Measurements from ENCODE around the gene PLCB4. TPM values are rescaled to one million over a fixed set of nuclear protein-coding genes. Genes with fewer than 3 reads are reported as not detected.

Gene PLCB4
- total RNA-seq, 4 donors from 2014 or later: 20.6 to 45.9 (median 34.2) TPM

- H3K4me3 ChIP-seq: no peak overlapping the region
- DNase-seq: no peak
- peaks cover 0 to 14% (median 1%) of the 10 kb centered on the region in 4 donors for H3K4me1 ChIP-seq
- in situ Hi-C loops (cut with MboI; ENCODE audit: low pct_ligation_motif_present in 1 of 4, low pct_unique_long_range_greater_than_20kb in 1 of 4, low sequenced_read_pairs in 3 of 4) (no loop called here), intact Hi-C loops (cut with DNase I; ENCODE audit: low total_unique reads) (no loop called here)
- H3K9me3 ChIP-seq: no peaks in the 10 kb centered on the region
- H3K27ac ChIP-seq: no peak overlapping the region
- TF ChIP-seq CTCF (IDR thresholded peaks at IDR 0.05) (no peak), POLR2AphosphoS5 (IDR thresholded peaks at IDR 0.05) (no peak), POLR2A (IDR thresholded peaks at IDR 0.05) (no peak), EP300 (IDR thresholded peaks at IDR 0.05; ENCODE audit: low read depth) (no peak)
- no peaks in the 10 kb centered on the region for H3K27me3 ChIP-seq
- H3K36me3 ChIP-seq: no peaks in the 10 kb centered on the region
- 58 to 76% methylated on average over 2 to 4 of the region's 4 CpGs for WGBS, 2 donors (ENCODE audit: low coverage in 1 of 2)
Measured at GRCh38 chr20:9498322-9498721, 429.4 kb downstream of the PLCB4 start.

- intact Hi-C loops (cut with DNase I; ENCODE audit: low total_unique reads): no loop called here
- 87 to 89% methylated on average over 5 of the region's 5 CpGs for WGBS, 2 donors (ENCODE audit: low coverage in 1 of 2)
- in situ Hi-C loops (cut with MboI; ENCODE audit: low pct_ligation_motif_present in 1 of 4, low pct_unique_long_range_greater_than_20kb in 1 of 4, low sequenced_read_pairs in 3 of 4): no loop called here
- H3K9me3 ChIP-seq: no peaks in the 10 kb centered on the region
- H3K4me1 ChIP-seq: peaks cover 0 to 14% (median 1%) of the 10 kb centered on the region in 4 donors
- no peak for TF ChIP-seq CTCF (IDR thresholded peaks at IDR 0.05)
- no peak for TF ChIP-seq POLR2A (IDR thresholded peaks at IDR 0.05)
- TF ChIP-seq POLR2AphosphoS5 (IDR thresholded peaks at IDR 0.05): no peak
- no peak for TF ChIP-seq EP300 (IDR thresholded peaks at IDR 0.05; ENCODE audit: low read depth)
- no peak for DNase-seq
- H3K27ac ChIP-seq: no peak overlapping the region
- no peaks in the 10 kb centered on the region for H3K36me3 ChIP-seq
- H3K4me3 ChIP-seq: no peak overlapping the region
- H3K27me3 ChIP-seq: no peaks in the 10 kb centered on the region
Measured at GRCh38 chr20:9499126-9499899, 430.4 kb downstream of the PLCB4 start.

- no peak for TF ChIP-seq POLR2A (IDR thresholded peaks at IDR 0.05)
- no peak for TF ChIP-seq POLR2AphosphoS5 (IDR thresholded peaks at IDR 0.05)
- TF ChIP-seq EP300 (IDR thresholded peaks at IDR 0.05; ENCODE audit: low read depth): no peak
- TF ChIP-seq CTCF (IDR thresholded peaks at IDR 0.05): no peak
- Histone ChIP-seq H3K4me3 (no peak overlapping the region), H3K36me3 (no peaks in the 10 kb centered on the region), H3K27me3 (peaks cover 6% of the 10 kb centered on the region), H3K4me1 (peaks cover 0 to 14% (median 1%) of the 10 kb centered on the region in 4 donors), H3K27ac (no peak overlapping the region), H3K9me3 (no peaks in the 10 kb centered on the region)
- intact Hi-C loops (cut with DNase I; ENCODE audit: low total_unique reads): no loop called here
- in situ Hi-C loops (cut with MboI; ENCODE audit: low pct_ligation_motif_present in 1 of 4, low pct_unique_long_range_greater_than_20kb in 1 of 4, low sequenced_read_pairs in 3 of 4): loop anchor here in 1 of 4 donors (10.0 kb wide), 1 partner anchor 55 kb away; no protein-coding TSS in a partner anchor
- 7 to 43% methylated on average over 2 of the region's 2 CpGs for WGBS, 2 donors (ENCODE audit: low coverage in 1 of 2)
- DNase-seq: peak; percentile 20
Measured at GRCh38 chr20:9500121-9500520, 431.2 kb downstream of the PLCB4 start.

- Histone ChIP-seq H3K36me3 (no peaks in the 10 kb centered on the region), H3K27ac (no peak overlapping the region), H3K4me1 (peaks cover 0 to 14% (median 1%) of the 10 kb centered on the region in 4 donors), H3K4me3 (no peak overlapping the region), H3K27me3 (peaks cover 19% of the 10 kb centered on the region), H3K9me3 (no peaks in the 10 kb centered on the region)
- in situ Hi-C loops (cut with MboI; ENCODE audit: low pct_ligation_motif_present in 1 of 4, low pct_unique_long_range_greater_than_20kb in 1 of 4, low sequenced_read_pairs in 3 of 4) (loop anchor here in 1 of 4 donors (10.0 kb wide), 1 partner anchor 57 kb away; no protein-coding TSS in a partner anchor), intact Hi-C loops (cut with DNase I; ENCODE audit: low total_unique reads) (no loop called here)
- TF ChIP-seq CTCF (IDR thresholded peaks at IDR 0.05): no peak
- TF ChIP-seq POLR2A (IDR thresholded peaks at IDR 0.05): no peak
- no peak for TF ChIP-seq POLR2AphosphoS5 (IDR thresholded peaks at IDR 0.05)
- TF ChIP-seq EP300 (IDR thresholded peaks at IDR 0.05; ENCODE audit: low read depth): no peak
- DNase-seq: no peak
- WGBS, 2 donors (ENCODE audit: low coverage in 1 of 2): 22 to 34% methylated on average over 1 to 2 of the region's 2 CpGs
Measured at GRCh38 chr20:9501473-9501872, 432.6 kb downstream of the PLCB4 start.

Measured in transverse colon (tissue), 4 donors.